HG03565 (cell line): ENCODE data around the gene YIPF5.
A peak's percentile ranks its signal among the peaks of the same experiment; 100 is the strongest.

Source experiments
- ATAC-seq: cut with Tn5 transposase; IDR thresholded peaks from one replicate; pipeline ENCODE4 v1.9.1; 2021; ENCODE audit warnings: mild to moderate bottlenecking, moderate library complexity; ENCODE audit not compliant: unreplicated experiment

The YIPF5 gene

GRCh38 chr5:144170276-144171024 is at the start of gene YIPF5, which contains the start of gene KCTD16:
TSS of gene YIPF5 (minus strand) at chr5:144170659. CDS start at chr5:144169955, 704 bp downstream.
TSS of gene KCTD16 (plus strand) at chr5:144170873.
- ATAC-seq: peak; percentile 99

- no peak for ATAC-seq
These were observed 49.4 kb upstream of the YIPF5 start for GRCh38 chr5:144219869-144220268.

- no peak for ATAC-seq
These were observed 40.2 kb upstream of the YIPF5 start for GRCh38 chr5:144210655-144211054.

- ATAC-seq: no peak
These were observed 38.9 kb upstream of the YIPF5 start for GRCh38 chr5:144209361-144209760.

GRCh38 chr5:144207875-144208444 is 37.5 kb upstream of the YIPF5 start:
- no peak for ATAC-seq

GRCh38 chr5:144206141-144206540 is 35.7 kb upstream of the YIPF5 start:
- ATAC-seq: no peak

- ATAC-seq: no peak
These were observed 34.7 kb upstream of the YIPF5 start for GRCh38 chr5:144205141-144205551.

GRCh38 chr5:144203750-144204596 is 33.5 kb upstream of the YIPF5 start:
- peak; percentile 89 for ATAC-seq

- no peak for ATAC-seq
These were observed 32.3 kb upstream of the YIPF5 start for GRCh38 chr5:144202726-144203125.

- no peak for ATAC-seq
These were observed 31.6 kb upstream of the YIPF5 start for GRCh38 chr5:144202072-144202471.

- no peak for ATAC-seq
These were observed 31.1 kb upstream of the YIPF5 start for GRCh38 chr5:144201588-144201987.

- ATAC-seq: no peak
These were observed 27.9 kb upstream of the YIPF5 start for GRCh38 chr5:144198386-144198785.

GRCh38 chr5:144196612-144197011 is 26.2 kb upstream of the YIPF5 start:
- ATAC-seq: no peak

- ATAC-seq: no peak
These were observed 25.0 kb upstream of the YIPF5 start for GRCh38 chr5:144195448-144195847.

- no peak for ATAC-seq
These were observed 23.7 kb upstream of the YIPF5 start for GRCh38 chr5:144194144-144194543.

GRCh38 chr5:144192661-144193060 is 22.2 kb upstream of the YIPF5 start:
- ATAC-seq: no peak

GRCh38 chr5:144191998-144192397 is 21.5 kb upstream of the YIPF5 start:
- peak; percentile 87 for ATAC-seq

- ATAC-seq: no peak
These were observed 21.1 kb upstream of the YIPF5 start for GRCh38 chr5:144191531-144191930.

GRCh38 chr5:144189800-144190429 is 19.5 kb upstream of the YIPF5 start:
- ATAC-seq: peak; percentile 34

- peak; percentile 75 for ATAC-seq
These were observed 17.3 kb upstream of the YIPF5 start for GRCh38 chr5:144187699-144188294.
